HG02798 (cell line): ENCODE results near the gene UNCX.

ENCODE experiments used
- ATAC-seq: cut with Tn5 transposase; IDR thresholded peaks from one replicate; pipeline ENCODE4 v1.9.1; 2021; ENCODE audit warnings: mild to moderate bottlenecking; ENCODE audit not compliant: unreplicated experiment, poor library complexity

The UNCX gene

GRCh38 chr7:1230411-1231213 lies 2.1 kb upstream of the UNCX start:
- ATAC-seq, result no peak

GRCh38 chr7:1231214-1232102 lies 1.2 kb upstream of the UNCX start:
- no peak for ATAC-seq

- ATAC-seq, result no peak
These were observed 587 bp upstream of the UNCX start for GRCh38 chr7:1232103-1232466.

- no peak for ATAC-seq
These were observed 819 bp downstream of the UNCX start for GRCh38 chr7:1233333-1234048.

- ATAC-seq, result no peak
These were observed 1.6 kb downstream of the UNCX start for GRCh38 chr7:1234049-1234880.

- no peak for ATAC-seq
These were observed 2.3 kb downstream of the UNCX start for GRCh38 chr7:1234881-1235500.

GRCh38 chr7:1235501-1236131 lies 2.9 kb downstream of the UNCX start:
- ATAC-seq, result no peak

- ATAC-seq, result no peak
These were observed 3.5 kb downstream of the UNCX start for GRCh38 chr7:1236132-1236661.

- ATAC-seq, result no peak
These were observed 4.4 kb downstream of the UNCX start for GRCh38 chr7:1236831-1237701.

- ATAC-seq, result no peak
These were observed 5.1 kb downstream of the UNCX start for GRCh38 chr7:1237704-1238255.

GRCh38 chr7:1238450-1238882 lies 5.8 kb downstream of the UNCX start:
- ATAC-seq, result no peak

GRCh38 chr7:1238931-1239802 lies 6.5 kb downstream of the UNCX start:
- ATAC-seq, result no peak

- ATAC-seq, result no peak
These were observed 7.3 kb downstream of the UNCX start for GRCh38 chr7:1239803-1240516.

- ATAC-seq, result no peak
These were observed 8.0 kb downstream of the UNCX start for GRCh38 chr7:1240517-1241257.

- ATAC-seq, result no peak
These were observed 8.6 kb downstream of the UNCX start for GRCh38 chr7:1241258-1241602.
